Measurements from ENCODE around the gene VPS11. TPM values are rescaled to one million over a fixed set of nuclear protein-coding genes. Genes with fewer than 3 reads are reported as not detected.

VPS11 gene
- total RNA-seq, 1 experiment from 2014 or later, result 18.6 TPM

DNA sequence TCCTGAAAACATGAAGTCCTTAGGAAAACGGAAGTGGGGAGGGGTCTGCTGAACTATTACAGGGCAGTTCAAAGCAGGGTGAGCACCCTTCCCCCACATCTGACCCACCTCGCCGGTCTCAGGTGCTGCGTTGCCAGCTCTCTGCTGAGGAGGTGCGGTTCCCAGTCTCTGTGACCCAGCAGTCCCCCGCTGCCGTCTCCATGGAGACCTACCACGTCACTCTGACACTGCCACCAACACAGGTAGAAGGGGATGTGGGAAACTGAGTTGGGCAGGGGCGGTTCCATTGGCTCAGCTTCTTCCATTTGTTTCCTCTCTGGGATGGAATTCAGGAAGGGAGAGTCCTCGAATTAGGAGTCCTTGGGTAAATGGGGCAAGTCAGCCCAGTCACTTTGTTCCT lies 42.8 kb downstream of the VPS11 start:
- H3K4me3 Mint-ChIP-seq, result no peak overlapping the region
- Histone ChIP-seq H4K5ac (ENCODE audit: insufficient read length, low read depth, low read length) (no peak overlapping the region), H2BK20ac (ENCODE audit: low read depth, low read length, poor library complexity, severe bottlenecking) (no peak overlapping the region), H4K91ac (ENCODE audit: insufficient read length, low read depth, low read length) (no peak overlapping the region), H3K27me3 (ENCODE audit: insufficient read depth, low read length) (peaks cover 5% of the 10 kb centered on the region; the same call in 1 of the 2 replicates), H4K8ac (replicated peaks; ENCODE audit: insufficient read length, low read depth, low read length) (no peak overlapping the region), H3K79me2 (ENCODE audit: insufficient read depth, low read length) (no peaks in the 10 kb centered on the region), H2BK12ac (ENCODE audit: insufficient read length, low read depth, low read length) (no peak overlapping the region), H3K4me1 (ENCODE audit: insufficient read depth, low read length) (peaks cover 8% of the 10 kb centered on the region; the same call in 1 of the 2 replicates), H2BK120ac (ENCODE audit: low read depth, low read length, poor library complexity, severe bottlenecking) (no peak overlapping the region), H3K14ac (ENCODE audit: insufficient read depth, low read length) (no peak overlapping the region), H2AFZ (ENCODE audit: low read length) (no peak overlapping the region), H2BK15ac (ENCODE audit: low read depth, low read length) (no peak overlapping the region), H3K27ac (ENCODE audit: insufficient read length, low read depth, low read length) (no peak overlapping the region), H3K56ac (ENCODE audit: insufficient read length, low read depth, low read length) (no peak overlapping the region), H3K23ac (ENCODE audit: insufficient read length, low read depth, low read length) (no peak overlapping the region), H2AK5ac (ENCODE audit: insufficient read length, low read length) (no peak overlapping the region), H3K23me2 (ENCODE audit: insufficient read length, low read depth, low read length, poor library complexity, severe bottlenecking) (peaks cover 10% of the 10 kb centered on the region), H4K20me1 (ENCODE audit: control insufficient read depth, insufficient read depth, insufficient read length) (no peaks in the 10 kb centered on the region), H3K9ac (ENCODE audit: extremely low read depth, insufficient read length, low read length) (no peak overlapping the region), H2BK5ac (ENCODE audit: insufficient read length, low read length) (no peak overlapping the region), H3K4ac (ENCODE audit: low read depth, low read length) (no peak overlapping the region), H3K4me2 (ENCODE audit: insufficient read depth, insufficient read length, low read length) (no peak overlapping the region), H3K9me3 (ENCODE audit: control insufficient read depth, low read depth, low read length) (no peaks in the 10 kb centered on the region), H3K18ac (ENCODE audit: insufficient read length, low read depth, low read length) (no peak overlapping the region), H3T11ph (ENCODE audit: low read length) (no peak overlapping the region), H3K79me1 (ENCODE audit: insufficient read depth, low read depth, low read length, poor library complexity, severe bottlenecking) (no peaks in the 10 kb centered on the region)
- no peak for DNase-seq
- TF ChIP-seq, protein P1, sequence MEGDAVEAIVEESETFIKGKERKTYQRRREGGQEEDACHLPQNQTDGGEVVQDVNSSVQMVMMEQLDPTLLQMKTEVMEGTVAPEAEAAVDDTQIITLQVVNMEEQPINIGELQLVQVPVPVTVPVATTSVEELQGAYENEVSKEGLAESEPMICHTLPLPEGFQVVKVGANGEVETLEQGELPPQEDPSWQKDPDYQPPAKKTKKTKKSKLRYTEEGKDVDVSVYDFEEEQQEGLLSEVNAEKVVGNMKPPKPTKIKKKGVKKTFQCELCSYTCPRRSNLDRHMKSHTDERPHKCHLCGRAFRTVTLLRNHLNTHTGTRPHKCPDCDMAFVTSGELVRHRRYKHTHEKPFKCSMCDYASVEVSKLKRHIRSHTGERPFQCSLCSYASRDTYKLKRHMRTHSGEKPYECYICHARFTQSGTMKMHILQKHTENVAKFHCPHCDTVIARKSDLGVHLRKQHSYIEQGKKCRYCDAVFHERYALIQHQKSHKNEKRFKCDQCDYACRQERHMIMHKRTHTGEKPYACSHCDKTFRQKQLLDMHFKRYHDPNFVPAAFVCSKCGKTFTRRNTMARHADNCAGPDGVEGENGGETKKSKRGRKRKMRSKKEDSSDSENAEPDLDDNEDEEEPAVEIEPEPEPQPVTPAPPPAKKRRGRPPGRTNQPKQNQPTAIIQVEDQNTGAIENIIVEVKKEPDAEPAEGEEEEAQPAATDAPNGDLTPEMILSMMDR (conservative IDR thresholded peaks at IDR 0.05), result no peak
- H3K36me3 Mint-ChIP-seq (ENCODE audit: insufficient read depth in 1 of 3, low read depth in 3 of 3), result no peaks in the 10 kb centered on the region; a peak in 1 of 7 replicates
- no peak overlapping the region for H3K27ac Mint-ChIP-seq
- peaks cover 28 to 30% of the 10 kb centered on the region in 2 experiments for H3K4me1 Mint-ChIP-seq
- peaks cover 15% of the 10 kb centered on the region for H3K27me3 Mint-ChIP-seq (ENCODE audit: low read depth)
- WGBS (ENCODE audit: extremely low coverage, insufficient read length, low lambda C conversion rate), result no CpG with 5 or more reads among the region's 10 CpGs
- no peaks in the 10 kb centered on the region; a peak in 1 of 5 replicates for H3K9me3 Mint-ChIP-seq

Data from H9 (cell line).